Activated CD4-positive, CD25-positive, alpha-beta regulatory T cell (primary cell): ENCODE measurements around the gene KLF4.
"Not testable (repeated sequence)": the region's sequence is repeated elsewhere in the genome, so short reads cannot be mapped to it uniquely, and the experiment has no call there.

Source experiments
- DNase-seq, 4 experiments: peaks; one replicate each; lab custom pipeline; 2025; lab: John Stamatoyannopoulos, UW

The KLF4 gene

GRCh38 chr9:107489687-107490605, at the start of gene KLF4:
Gene KLF4 (minus strand): TSS chr9:107489769. CDS start chr9:107489172, 597 bp downstream.
- peak in 2 of 4 experiments; percentile 19 to 31 for DNase-seq

- no peak for DNase-seq
Measured at GRCh38 chr9:107536462-107536861, 46.9 kb upstream of the KLF4 start.

- DNase-seq = no peak
Measured at GRCh38 chr9:107534510-107535078, 45.0 kb upstream of the KLF4 start.

GRCh38 chr9:107530679-107531078, 41.1 kb upstream of the KLF4 start:
- DNase-seq = no peak

- DNase-seq = no peak
Measured at GRCh38 chr9:107528686-107529085, 39.1 kb upstream of the KLF4 start.

GRCh38 chr9:107523539-107523938, 34.0 kb upstream of the KLF4 start:
- no peak for DNase-seq

GRCh38 chr9:107520186-107520585, 30.6 kb upstream of the KLF4 start:
- DNase-seq = no peak

GRCh38 chr9:107518037-107518807, 28.7 kb upstream of the KLF4 start:
- no peak for DNase-seq

- DNase-seq = no peak
Measured at GRCh38 chr9:107513464-107514100, 24.0 kb upstream of the KLF4 start.

GRCh38 chr9:107504585-107505455, 15.3 kb upstream of the KLF4 start:
- no peak for DNase-seq

GRCh38 chr9:107502464-107502863, 12.9 kb upstream of the KLF4 start:
- DNase-seq = no peak

GRCh38 chr9:107500421-107501200, 11.0 kb upstream of the KLF4 start:
- DNase-seq = not testable (repeated sequence)

- no peak for DNase-seq
Measured at GRCh38 chr9:107496976-107497375, 7.4 kb upstream of the KLF4 start.

- DNase-seq = no peak
Measured at GRCh38 chr9:107492381-107492970, 2.9 kb upstream of the KLF4 start.

- no peak for DNase-seq
Measured at GRCh38 chr9:107491081-107492053, 1.8 kb upstream of the KLF4 start.

GRCh38 chr9:107490606-107490970, 1.0 kb upstream of the KLF4 start:
- not testable (repeated sequence) for DNase-seq

- no peak for DNase-seq
Measured at GRCh38 chr9:107489144-107489673, 360 bp downstream of the KLF4 start.

GRCh38 chr9:107488375-107489143, 1.0 kb downstream of the KLF4 start:
- no peak for DNase-seq
